Stimulated activated CD4-positive, alpha-beta T cell treated with anti-CD3 and anti-CD28 coated beads, Interleukin-2, amount 100 ng/mL, for 4 hours (primary cell): ENCODE data around the gene COL4A2.

ENCODE experiments used
- DNase-seq: peaks from one replicate; pipeline ENCODE4 v3.0.0-alpha.2; 2020; ENCODE audit warnings: low read depth

The COL4A2 gene

GRCh38 chr13:110557610-110558305 is 250.7 kb downstream of the COL4A2 start:
- no peak for DNase-seq

GRCh38 chr13:110559429-110559943 is 252.4 kb downstream of the COL4A2 start:
- no peak for DNase-seq

- no peak for DNase-seq
Observed at GRCh38 chr13:110559986-110560385, 252.9 kb downstream of the COL4A2 start.

- no peak for DNase-seq
Observed at GRCh38 chr13:110560601-110561343, 253.7 kb downstream of the COL4A2 start.

GRCh38 chr13:110561344-110562035 is 254.4 kb downstream of the COL4A2 start, which contains the start of gene RAB20:
Gene RAB20, minus strand, starts transcription at chr13:110561722. Its CDS starts 203 bp downstream, at chr13:110561519.
- peak; percentile 59 for DNase-seq

GRCh38 chr13:110562036-110562597 is 255.0 kb downstream of the COL4A2 start:
- no peak for DNase-seq
